Chondrocyte (in vitro differentiated cells): Measurements from ENCODE around the gene SOS2. TPM values are rescaled to one million over a fixed set of nuclear protein-coding genes. Genes with fewer than 3 reads are reported as not detected.
A peak's percentile ranks its signal among the peaks of the same experiment; 100 is the strongest.
"Not testable (repeated sequence)": the region's sequence is repeated elsewhere in the genome, so short reads cannot be mapped to it uniquely, and the experiment has no call there.

ENCODE experiments used
- DNase-seq: peaks from one replicate; pipeline ENCODE4 v3.0.0; 2021; ENCODE audit warnings: mixed read lengths, low spot score
- H3K27ac Mint-ChIP-seq: one replicate; pipeline ENCODE4 v1.8.0; 2021; ENCODE audit warnings: mild to moderate bottlenecking, moderate library complexity, mixed read lengths; ENCODE audit not compliant: unreplicated experiment
- H3K27me3 Mint-ChIP-seq: 2 replicates; pipeline ENCODE4 v1.8.0; 2021; ENCODE audit warnings: low read depth, mixed read lengths
- H3K36me3 Mint-ChIP-seq: 2 replicates; pipeline ENCODE4 v1.8.0; 2021; ENCODE audit warnings: low read depth, mixed read lengths
- H3K4me1 Mint-ChIP-seq: 2 replicates; pipeline ENCODE4 v1.8.0; 2021; ENCODE audit warnings: low read depth, mild to moderate bottlenecking, mixed read lengths
- H3K4me3 Mint-ChIP-seq: one replicate; pipeline ENCODE4 v1.8.0; 2021; ENCODE audit warnings: mild to moderate bottlenecking, moderate library complexity, mixed read lengths; ENCODE audit not compliant: unreplicated experiment
- H3K9me3 Mint-ChIP-seq: 2 replicates; pipeline ENCODE4 v1.8.0; 2021; ENCODE audit warnings: low read depth, mixed read lengths
- CTCF ChIP-seq: fragments of 200-600 bp; sonication (generic); IDR thresholded peaks from 2 replicates; pipeline ENCODE4 v1.5.0; 2021; ENCODE audit warnings: antibody characterized with exemption, mild to moderate bottlenecking, moderate library complexity
- total RNA-seq: library from RNA; stranded (reverse); gene quantifications from 3 replicates; pipeline ENCODE4 v1.2.1, GENCODE V29; 2021

The SOS2 gene
- total RNA-seq, 1 donor from 2014 or later, result 28.1 TPM

GRCh38 chr14:50198499-50198898 is 32.9 kb downstream of the SOS2 start:
- H3K4me3 Mint-ChIP-seq, result no peak overlapping the region

GRCh38 chr14:50191499-50191898 is 39.9 kb downstream of the SOS2 start:
- Mint-ChIP-seq H3K4me1 (no peaks in the 10 kb centered on the region), H3K4me3 (no peak overlapping the region), H3K36me3 (peaks cover 12% of the 10 kb centered on the region), H3K27ac (no peak overlapping the region), H3K9me3 (no peaks in the 10 kb centered on the region), H3K27me3 (no peaks in the 10 kb centered on the region)
- no peak for TF ChIP-seq CTCF
- DNase-seq, result no peak

More at GRCh38 chr14:50198499-50198898, 32.9 kb downstream of the SOS2 start:
- Mint-ChIP-seq H3K4me1 (no peaks in the 10 kb centered on the region), H3K9me3 (no peaks in the 10 kb centered on the region), H3K36me3 (peaks cover 18% of the 10 kb centered on the region), H3K27me3 (no peaks in the 10 kb centered on the region), H3K27ac (no peak overlapping the region)
- TF ChIP-seq CTCF, result no peak
- no peak for DNase-seq

GRCh38 chr14:50186107-50186506 is 45.3 kb downstream of the SOS2 start:
- peak overlapping the region; percentile 57 for H3K27ac Mint-ChIP-seq
- no peak for DNase-seq
- peaks cover 11% of the 10 kb centered on the region for H3K36me3 Mint-ChIP-seq
- H3K4me1 Mint-ChIP-seq, result no peaks in the 10 kb centered on the region
- H3K9me3 Mint-ChIP-seq, result no peaks in the 10 kb centered on the region
- H3K4me3 Mint-ChIP-seq, result no peak overlapping the region
- no peak for TF ChIP-seq CTCF
- H3K27me3 Mint-ChIP-seq, result no peaks in the 10 kb centered on the region

GRCh38 chr14:50173891-50174290 is 57.5 kb downstream of the SOS2 start:
- H3K36me3 Mint-ChIP-seq, result peaks cover 16% of the 10 kb centered on the region
- H3K9me3 Mint-ChIP-seq, result no peaks in the 10 kb centered on the region
- no peak for DNase-seq
- TF ChIP-seq CTCF, result no peak
- H3K27ac Mint-ChIP-seq, result no peak overlapping the region
- H3K4me3 Mint-ChIP-seq, result no peak overlapping the region
- no peaks in the 10 kb centered on the region for H3K4me1 Mint-ChIP-seq
- no peaks in the 10 kb centered on the region for H3K27me3 Mint-ChIP-seq

GRCh38 chr14:50171895-50172294 is 59.5 kb downstream of the SOS2 start:
- Mint-ChIP-seq H3K4me1 (no peaks in the 10 kb centered on the region), H3K36me3 (peaks cover 8% of the 10 kb centered on the region), H3K27ac (no peak overlapping the region), H3K4me3 (no peak overlapping the region), H3K27me3 (no peaks in the 10 kb centered on the region), H3K9me3 (no peaks in the 10 kb centered on the region)
- TF ChIP-seq CTCF, result no peak
- no peak for DNase-seq

- H3K9me3 Mint-ChIP-seq, H3K27me3 Mint-ChIP-seq, DNase-seq, H3K4me1 Mint-ChIP-seq, H3K36me3 Mint-ChIP-seq, H3K4me3 Mint-ChIP-seq: not testable (repeated sequence)
- H3K27ac Mint-ChIP-seq, result peak overlapping the region; percentile 20
These were observed 64.0 kb downstream of the SOS2 start for GRCh38 chr14:50167381-50167780.
